HCT116 (cell line): ENCODE results near the gene TFB2M. TPM values are rescaled to one million over a fixed set of nuclear protein-coding genes. Genes with fewer than 3 reads are reported as not detected.

Experiments
- ATAC-seq: fragments of 200-7000 bp; cut with Tn5 transposase; 2 replicates; pipeline ENCODE4 v1.9.1; 2020; ENCODE audit warnings: mild to moderate bottlenecking, moderate library complexity
- BruUV-seq: library from RNA; stranded (reverse); fragments of 400-500 nt; replicated peaks from 2 replicates; lab custom pipeline; 2021; lab: Mats Ljungman, UMichigan
- CTCF ChIA-PET: fragments of 300-600 bp; sonication (Branson Sonifier 250); formaldehyde crosslinking; loops from one replicate; lab custom pipeline; 2021; ENCODE audit warnings: antibody characterized with exemption; lab: Charles Lee
- POLR2A ChIA-PET: fragments of 300-600, 350-600 bp; sonication (Branson Sonifier 250); formaldehyde crosslinking; loops from one replicate; lab custom pipeline; 2021; ENCODE audit warnings: antibody characterized with exemption; lab: Charles Lee
- RAD21 ChIA-PET, 2 experiments: fragments of 300-600 bp; sonication (Branson Sonifier 250); formaldehyde crosslinking; loops; one replicate each; lab custom pipeline; 2023; ENCODE audit warnings: low total read pairs in 2 of 2; ENCODE audit not compliant: uncharacterized antibody in 2 of 2, unreplicated experiment in 2 of 2, low non-redundant PET in 1 of 2; lab: Charles Lee
- DNase-seq: peaks from one replicate; pipeline ENCODE4 v3.0.0-alpha.2; 2010; ENCODE audit warnings: low read depth, low spot score
- H2AFZ ChIP-seq: fragments of 200-600 bp; shearing (Covaris generic), sonication (generic); 2 replicates; pipeline ENCODE4 v1.6.1; 2017; ENCODE audit warnings: low read depth, mixed run types, mixed read lengths, antibody characterized with exemption, low read length; ENCODE audit not compliant: poor library complexity, severe bottlenecking
- H3K27ac ChIP-seq: 2 replicates; pipeline ENCODE4 v1.5.1; 2012; ENCODE audit warnings: low read depth, low read length
- H3K27me3 ChIP-seq: fragments of 200-600 bp; sonication (generic); 2 replicates; pipeline ENCODE4 v1.6.1; 2016; ENCODE audit warnings: mixed run types, low read length, mixed read lengths; ENCODE audit not compliant: insufficient read depth
- H3K36me3 ChIP-seq, 2 experiments: fragments of 200-500 bp in 1 of 2; fragments of 200-600 bp in 1 of 2; sonication (Bioruptor generic) in 1 of 2; sonication (generic) in 1 of 2; 2 replicates each; pipeline versions ENCODE4 v1.5.1 to v1.6.1; 2014 to 2016; ENCODE audit warnings: low read length in 2 of 2, inconsistent platforms in 1 of 2, mixed read lengths in 1 of 2, mixed run types in 1 of 2; ENCODE audit not compliant: insufficient read depth in 2 of 2, control insufficient read depth in 1 of 2
- H3K4me1 ChIP-seq, 2 experiments: fragments of 200-600 bp in 1 of 2; sonication (generic) in 1 of 2; 2 replicates each; pipeline versions ENCODE4 v1.5.1 to v1.6.1; 2012 to 2017; ENCODE audit warnings: low read length in 2 of 2, inconsistent platforms in 1 of 2, mild to moderate bottlenecking in 1 of 2, mixed read lengths in 1 of 2, mixed run types in 1 of 2, moderate library complexity in 1 of 2; ENCODE audit not compliant: insufficient read depth in 2 of 2, control insufficient read depth in 1 of 2
- H3K4me2 ChIP-seq: fragments of 200-600 bp; sonication (generic); 2 replicates; pipeline ENCODE4 v1.6.1; 2017; ENCODE audit warnings: mixed run types, low read length, mixed read lengths
- H3K4me3 ChIP-seq, 2 experiments: fragments of 200-600 bp in 1 of 2; sonication (generic) in 1 of 2; replicated peaks in 1 of 2; 2 replicates each; pipeline ENCODE4 v1.5.1; 2011 to 2016; ENCODE audit warnings: low read length in 2 of 2, control low read depth in 1 of 2, low read depth in 1 of 2, mild to moderate bottlenecking in 1 of 2, mixed read lengths in 1 of 2, mixed run types in 1 of 2
- H3K79me2 ChIP-seq: fragments of 200-600 bp; sonication (generic); 2 replicates; pipeline ENCODE4 v1.6.1; 2017; ENCODE audit warnings: mild to moderate bottlenecking, mixed run types, low read length, moderate library complexity, mixed read lengths; ENCODE audit not compliant: insufficient read depth
- H3K9ac ChIP-seq: fragments of 200-600 bp; sonication (generic); 2 replicates; pipeline ENCODE4 v1.6.1; 2016; ENCODE audit warnings: low read length, mixed read lengths
- H3K9me2 ChIP-seq: fragments of 200-600 bp; sonication (generic), shearing (Covaris generic); 2 replicates; pipeline ENCODE4 v1.6.1; 2017; ENCODE audit warnings: mixed run types, mild to moderate bottlenecking, moderate library complexity; ENCODE audit not compliant: insufficient read depth
- H3K9me3 ChIP-seq, 2 experiments: fragments of 200-500 bp in 1 of 2; fragments of 200-600 bp in 1 of 2; sonication (Bioruptor generic) in 1 of 2; sonication (generic) in 1 of 2; 2 replicates each; pipeline ENCODE4 v1.6.1; 2014 to 2017; ENCODE audit warnings: low read length in 2 of 2, mixed read lengths in 2 of 2, inconsistent platforms in 1 of 2, low read depth in 1 of 2, mild to moderate bottlenecking in 1 of 2, mixed run types in 1 of 2, moderate library complexity in 1 of 2; ENCODE audit not compliant: control insufficient read depth in 1 of 2, insufficient read depth in 1 of 2
- H4K20me1 ChIP-seq: fragments of 200-600 bp; sonication (generic), shearing (Covaris generic); 2 replicates; pipeline ENCODE4 v1.6.1; 2017; ENCODE audit warnings: mixed run types, mild to moderate bottlenecking, moderate library complexity; ENCODE audit not compliant: insufficient read depth
- CEBPB ChIP-seq: IDR thresholded peaks from 2 replicates; pipeline ENCODE4 v1.6.1; 2012; ENCODE audit warnings: low read depth
- CTCF ChIP-seq, 3 experiments: fragments of 200-600 bp in 1 of 3; sonication (generic) in 1 of 3; IDR thresholded peaks in 2 of 3; conservative IDR thresholded peaks in 1 of 3; 2 replicates each; pipeline ENCODE4 v1.5.1; 2012 to 2017; ENCODE audit warnings: low read depth in 2 of 3, low read length in 2 of 3, antibody characterized with exemption in 1 of 3, borderline replicate concordance in 1 of 3, control low read depth in 1 of 3, mild to moderate bottlenecking in 1 of 3, mixed read lengths in 1 of 3, mixed run types in 1 of 3, moderate library complexity in 1 of 3; ENCODE audit not compliant: insufficient read depth in 1 of 3
- REST ChIP-seq: IDR thresholded peaks from 2 replicates; pipeline ENCODE4 v1.6.1; 2012; ENCODE audit warnings: low read depth
- ZBTB33 ChIP-seq: IDR thresholded peaks from 2 replicates; pipeline ENCODE4 v1.6.1; 2011; ENCODE audit warnings: mild to moderate bottlenecking, low read length, moderate library complexity; ENCODE audit not compliant: insufficient replicate concordance; ENCODE audit errors: extremely low read depth
- intact Hi-C: fragments of 100-400 bp; cut with micrococcal nuclease; formaldehyde crosslinking; loops from 2 replicates; pipeline ENCODE4 v1.10.0; 2022
- total RNA-seq: library from RNA; stranded (reverse); gene quantifications from one replicate; pipeline ENCODE4 v1.2.1, GENCODE V29; 2021; ENCODE audit not compliant: unreplicated experiment

Gene TFB2M
- total RNA-seq, 1 experiment from 2014 or later: 24.4 TPM

- H3K79me2 ChIP-seq: no peaks in the 10 kb centered on the region
- no peak overlapping the region for H3K4me3 ChIP-seq
- ChIA-PET CTCF (no interaction called here), RAD21 (no interaction called here), POLR2A (no interaction called here)
- intact Hi-C loops: no loop called here
- DNase-seq (no peak), ATAC-seq (no peak)
- no peaks in the 10 kb centered on the region for H3K4me1 ChIP-seq
- H3K9me3 ChIP-seq: peaks cover 14 to 17% of the 10 kb centered on the region in 2 experiments; a peak in 2 of 4 replicates
- no peak overlapping the region for H3K9ac ChIP-seq
- H3K4me2 ChIP-seq: no peak overlapping the region
- no peaks in the 10 kb centered on the region for H3K9me2 ChIP-seq
- no peak overlapping the region for H2AFZ ChIP-seq
- H4K20me1 ChIP-seq: no peaks in the 10 kb centered on the region
- H3K27ac ChIP-seq: no peak overlapping the region
- H3K36me3 ChIP-seq: no peaks in the 10 kb centered on the region
- TF ChIP-seq CEBPB (no peak), CTCF (IDR thresholded peaks at IDR 0.05 in 2 of 3, conservative IDR thresholded peaks at IDR 0.05 in 1 of 3; ENCODE audit: borderline replicate concordance in 1 of 3, insufficient read depth in 1 of 3, low read depth in 2 of 3, low read length in 2 of 3) (no peak), REST (no peak), ZBTB33 (no peak)
- no TSS peak for BruUV-seq
- H3K27me3 ChIP-seq: no peaks in the 10 kb centered on the region
Observed at GRCh38 chr1:246516126-246516525, 49.9 kb downstream of the TFB2M start.
